Measurements from ENCODE around the gene MATN1. TPM values are rescaled to one million over a fixed set of nuclear protein-coding genes. Genes with fewer than 3 reads are reported as not detected.
A peak's percentile ranks its signal among the peaks of the same experiment; 100 is the strongest.

MATN1 gene
- total RNA-seq, 1 donor from 2014 or later, result not detected

DNA sequence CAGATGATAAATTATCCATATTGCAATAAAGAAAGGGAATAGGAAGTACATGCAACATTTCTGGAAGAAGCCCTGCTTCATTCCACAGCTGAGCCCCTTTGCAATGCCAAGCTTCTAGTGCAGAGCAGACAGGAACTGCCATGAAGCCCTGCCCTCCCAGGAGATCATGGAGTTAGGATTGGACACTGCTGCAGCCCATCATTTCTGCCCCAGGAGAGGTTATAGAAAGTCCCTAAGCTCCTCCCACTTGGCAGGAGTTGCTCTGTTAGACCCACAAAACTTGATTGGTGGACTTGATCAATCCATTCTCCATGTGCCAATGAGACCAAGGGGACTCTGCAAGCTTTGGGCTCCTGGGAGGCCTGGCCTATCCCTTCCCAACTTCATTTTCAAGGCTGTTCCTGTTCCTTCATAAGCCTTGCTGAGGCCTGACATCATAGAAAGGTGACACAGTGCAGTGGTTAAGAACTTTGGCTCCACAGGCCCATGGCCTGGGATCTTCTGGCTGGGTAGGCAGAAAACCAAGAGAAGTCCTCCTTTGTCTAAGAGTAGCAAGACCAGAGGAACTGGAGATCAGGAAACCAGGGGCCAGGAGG, 35.5 kb upstream of the MATN1 start:
- no peak for DNase-seq (ENCODE audit: low spot score)
- intact Hi-C loops (cut with DNase I), result no loop called here

DNA sequence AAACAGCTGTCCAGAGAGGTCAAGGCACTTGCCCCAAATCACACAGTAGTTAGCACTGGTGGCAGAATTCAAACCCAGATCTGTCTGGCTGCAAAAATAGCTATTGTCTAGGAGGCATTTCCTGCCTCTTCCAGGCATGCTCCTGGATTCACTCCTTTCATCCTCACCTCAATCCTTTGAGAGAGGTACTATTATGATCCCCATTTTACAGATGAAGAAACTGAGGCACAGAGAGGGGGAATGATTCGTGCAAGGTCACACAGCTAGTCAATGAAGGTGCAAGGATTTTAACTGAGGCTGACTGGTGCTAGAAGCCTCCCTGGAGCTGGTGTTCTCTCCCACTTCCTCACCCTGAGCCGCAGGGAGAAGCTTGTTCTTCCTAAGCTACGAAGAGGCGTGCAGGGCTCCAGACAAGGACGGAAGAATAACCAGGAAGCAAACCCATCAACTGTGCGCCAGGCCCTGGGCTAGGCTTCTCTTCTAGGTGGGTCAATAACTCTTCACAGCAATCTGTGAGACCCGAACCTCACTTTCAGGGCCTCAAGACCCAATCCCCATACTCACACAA, 34.8 kb upstream of the MATN1 start:
- intact Hi-C loops (cut with DNase I), result no loop called here
- DNase-seq (ENCODE audit: low spot score), result no peak

GRCh38 chr1:30757352-30758120, 34.2 kb upstream of the MATN1 start, which contains the start of gene LAPTM5:
LAPTM5 (minus strand) TSS chr1:30757774; CDS start chr1:30757745, 29 bp downstream.
- DNase-seq (ENCODE audit: low spot score), result peak; percentile 94
- intact Hi-C loops (cut with DNase I), result no loop called here

GRCh38 chr1:30756545-30757351, 33.4 kb upstream of the MATN1 start:
- intact Hi-C loops (cut with DNase I), result no loop called here
- peak; percentile 92 for DNase-seq (ENCODE audit: low spot score)

DNA sequence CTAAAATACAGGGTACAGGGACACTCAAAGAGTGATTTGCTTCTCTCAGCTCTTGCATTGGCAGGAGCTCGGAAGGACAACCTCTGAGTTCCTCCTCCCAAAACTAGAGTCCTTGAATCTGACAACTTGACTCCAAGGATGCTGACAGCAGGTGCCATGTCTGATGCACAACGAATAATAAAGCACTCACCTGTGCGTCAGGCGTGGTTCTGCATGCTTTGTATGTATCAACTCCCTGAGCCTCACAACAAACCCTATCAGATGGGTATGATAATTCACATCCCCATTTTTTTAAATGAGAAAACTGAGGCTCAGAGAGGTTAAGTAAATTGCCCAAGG, 32.8 kb upstream of the MATN1 start:
- intact Hi-C loops (cut with DNase I), result no loop called here
- DNase-seq (ENCODE audit: low spot score), result no peak

GRCh38 chr1:30755746-30756145, 32.4 kb upstream of the MATN1 start:
- DNase-seq (ENCODE audit: low spot score), result no peak
- intact Hi-C loops (cut with DNase I), result no loop called here

DNA sequence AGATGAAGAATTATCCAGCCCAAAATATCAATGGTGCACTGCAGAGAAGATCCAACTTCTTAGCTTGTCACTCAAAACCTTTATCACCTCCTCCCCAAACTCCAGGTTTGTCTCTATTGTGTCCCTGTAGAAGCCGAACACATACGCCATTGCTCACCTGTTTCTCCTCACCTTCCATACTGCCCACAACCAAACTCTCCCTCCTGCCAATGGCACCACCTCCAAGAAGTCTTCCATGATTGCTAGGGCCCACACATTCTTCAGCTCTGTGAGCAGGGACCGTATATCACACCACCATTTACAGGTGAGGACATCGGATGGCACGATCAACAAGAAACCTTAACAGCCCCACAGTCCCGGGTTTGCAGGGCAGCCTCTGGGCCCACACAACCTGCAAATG, 31.9 kb upstream of the MATN1 start:
- DNase-seq (ENCODE audit: low spot score), result no peak
- intact Hi-C loops (cut with DNase I), result no loop called here

- no peak for DNase-seq (ENCODE audit: low spot score)
- intact Hi-C loops (cut with DNase I), result no loop called here
Observed at GRCh38 chr1:30754684-30755171, 31.3 kb upstream of the MATN1 start.

- no peak for DNase-seq (ENCODE audit: low spot score)
- intact Hi-C loops (cut with DNase I), result no loop called here
Observed at GRCh38 chr1:30753660-30754123, 30.3 kb upstream of the MATN1 start.

DNA sequence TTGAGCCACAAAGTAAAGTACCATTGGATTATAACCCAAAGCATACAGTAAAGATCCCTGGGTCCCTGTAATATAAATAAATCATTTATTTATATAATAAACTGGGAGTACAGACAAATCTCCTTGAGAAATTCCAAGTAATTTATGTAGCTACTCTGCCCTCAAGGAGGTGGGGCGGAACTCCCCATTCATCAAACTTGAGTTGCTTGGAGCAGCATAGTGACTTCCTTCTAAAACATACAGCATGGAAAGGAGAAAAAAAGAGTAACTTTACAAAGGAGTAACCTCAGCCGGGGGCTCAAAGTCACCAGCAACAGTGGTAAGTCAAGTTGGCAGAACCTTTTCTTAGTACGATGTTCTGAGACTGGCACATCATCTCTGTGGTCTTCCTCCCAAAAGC, 29.7 kb upstream of the MATN1 start:
- DNase-seq (ENCODE audit: low spot score), result no peak
- intact Hi-C loops (cut with DNase I), result no loop called here

DNA sequence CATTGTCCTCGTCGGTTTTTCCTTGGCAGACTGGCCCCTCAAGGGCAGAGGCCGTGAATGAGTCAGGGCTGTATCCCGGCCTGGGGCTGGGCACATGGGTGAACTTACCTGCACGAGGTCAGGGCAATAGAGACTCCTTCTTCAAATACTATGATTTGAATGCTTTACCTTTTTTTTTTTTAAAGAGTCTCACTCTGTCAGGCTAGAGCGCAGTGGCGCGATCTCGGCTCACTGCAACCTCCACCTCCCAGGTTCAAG, 29.2 kb upstream of the MATN1 start:
- intact Hi-C loops (cut with DNase I), result no loop called here
- DNase-seq (ENCODE audit: low spot score), result no peak

GRCh38 chr1:30751830-30752650, 28.7 kb upstream of the MATN1 start:
- intact Hi-C loops (cut with DNase I), result no loop called here
- DNase-seq (ENCODE audit: low spot score), result no peak

- DNase-seq (ENCODE audit: low spot score), result no peak
- intact Hi-C loops (cut with DNase I), result no loop called here
Observed at GRCh38 chr1:30750731-30751291, 27.4 kb upstream of the MATN1 start.

DNA sequence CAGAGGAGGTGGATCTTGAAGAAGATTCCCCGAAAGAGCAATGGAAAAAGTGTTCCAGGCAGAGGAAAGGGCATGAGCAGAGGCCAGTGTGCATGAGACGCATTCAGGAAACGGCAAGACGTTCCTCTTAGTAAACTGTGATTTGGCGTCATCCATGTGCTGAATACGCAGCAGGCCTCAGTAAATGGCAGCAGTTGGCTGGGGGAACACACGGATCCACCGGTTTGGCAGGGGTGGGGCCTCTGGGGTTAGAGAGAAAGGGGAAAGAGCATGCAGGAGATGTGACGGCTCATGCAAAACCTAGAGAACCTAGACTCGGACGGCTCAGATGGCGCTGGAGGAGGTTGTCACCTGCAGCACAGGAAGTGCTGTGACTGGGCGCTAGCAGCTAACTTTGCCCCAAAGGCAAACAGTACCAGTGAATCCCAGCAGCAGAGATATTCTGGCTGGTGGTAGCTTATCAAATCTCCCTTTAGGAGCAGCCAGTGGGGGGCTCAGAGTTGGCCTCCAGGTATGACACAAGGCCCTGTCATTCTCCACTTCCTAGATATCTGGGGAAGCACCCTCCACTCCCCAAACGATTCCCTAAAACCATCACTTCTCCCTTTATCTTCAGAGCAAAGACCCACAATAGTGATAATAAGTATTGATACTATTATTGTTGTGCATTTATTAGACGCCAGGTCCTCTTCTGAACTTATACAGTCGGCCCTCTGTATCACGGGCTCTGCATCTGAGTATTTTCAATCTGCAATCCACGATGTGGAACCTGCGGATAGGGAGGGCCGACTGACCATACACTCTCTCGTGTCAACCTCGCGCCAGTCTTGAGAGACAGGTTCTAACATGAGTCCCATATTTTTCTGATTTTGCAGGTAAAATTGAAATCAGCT, 26.6 kb upstream of the MATN1 start:
- DNase-seq (ENCODE audit: low spot score), result no peak
- intact Hi-C loops (cut with DNase I), result no loop called here

- intact Hi-C loops (cut with DNase I), result no loop called here
- DNase-seq (ENCODE audit: low spot score), result no peak
Observed at GRCh38 chr1:30748699-30749401, 25.5 kb upstream of the MATN1 start.

DNA sequence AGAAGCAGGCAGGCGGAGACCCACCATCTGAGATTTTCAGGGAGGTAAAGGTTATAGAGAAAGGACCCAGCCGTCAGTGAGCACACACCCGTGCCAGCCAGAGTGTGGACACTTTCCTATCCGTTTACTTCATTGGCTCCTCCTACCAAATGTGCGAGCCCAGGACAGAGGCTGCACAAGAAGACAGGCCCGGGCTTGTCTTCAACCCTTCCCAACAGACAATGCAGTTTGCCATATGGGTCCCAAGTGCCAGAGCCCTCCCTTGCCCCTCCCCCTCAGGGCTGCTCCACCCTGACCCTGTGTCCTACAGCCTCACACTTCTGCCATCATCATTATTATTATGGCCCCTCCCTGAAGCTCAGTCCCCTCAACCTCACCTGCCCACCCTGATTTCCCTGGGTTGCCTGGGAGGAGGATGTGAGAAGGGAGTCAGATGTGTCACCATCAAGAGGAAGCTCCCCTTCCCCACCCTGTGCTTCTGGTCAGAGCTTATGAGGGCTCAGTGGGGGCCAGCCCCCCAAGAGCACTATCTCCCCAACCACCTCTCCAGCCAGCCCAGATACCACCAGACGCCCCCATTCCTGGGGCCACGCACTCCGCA, 24.8 kb upstream of the MATN1 start:
- no peak for DNase-seq (ENCODE audit: low spot score)
- intact Hi-C loops (cut with DNase I), result no loop called here
